Progenitor cell of endocrine pancreas (in vitro differentiated cells): Measurements from ENCODE around the gene KRT38. TPM values are rescaled to one million over a fixed set of nuclear protein-coding genes. Genes with fewer than 3 reads are reported as not detected.

Experiments used
- DNase-seq: peaks from one replicate; pipeline ENCODE4 v3.0.0; 2021; ENCODE audit warnings: low spot score; ENCODE audit not compliant: unreplicated experiment
- H3K27ac Mint-ChIP-seq: 2 replicates; pipeline ENCODE4 v1.8.0; 2021; ENCODE audit warnings: mild to moderate bottlenecking, moderate library complexity, mixed read lengths
- H3K27me3 Mint-ChIP-seq: 2 replicates; pipeline ENCODE4 v1.8.0; 2021; ENCODE audit warnings: mixed read lengths
- H3K36me3 Mint-ChIP-seq: 2 replicates; pipeline ENCODE4 v1.8.0; 2022; ENCODE audit warnings: mixed read lengths; ENCODE audit not compliant: insufficient read depth
- H3K4me1 Mint-ChIP-seq: 2 replicates; pipeline ENCODE4 v1.8.0; 2021; ENCODE audit warnings: low read depth, mixed read lengths
- H3K4me3 Mint-ChIP-seq: 2 replicates; pipeline ENCODE4 v1.8.0; 2021; ENCODE audit warnings: low read depth, mild to moderate bottlenecking, moderate library complexity, mixed read lengths
- H3K9me3 Mint-ChIP-seq: 2 replicates; pipeline ENCODE4 v1.8.0; 2021; ENCODE audit warnings: low read depth, mixed read lengths
- total RNA-seq: library from RNA; stranded (reverse); gene quantifications from 2 replicates; pipeline ENCODE4 v1.2.1, GENCODE V29; 2021
- TF ChIP-seq, protein P1 (sequence below): fragments of 200-600 bp; sonication (generic); IDR thresholded peaks from one replicate; pipeline ENCODE4 v1.5.0; 2021; ENCODE audit warnings: antibody characterized with exemption, mild to moderate bottlenecking; ENCODE audit not compliant: unreplicated experiment

KRT38 gene
- total RNA-seq, 1 donor from 2014 or later = not detected

DNA sequence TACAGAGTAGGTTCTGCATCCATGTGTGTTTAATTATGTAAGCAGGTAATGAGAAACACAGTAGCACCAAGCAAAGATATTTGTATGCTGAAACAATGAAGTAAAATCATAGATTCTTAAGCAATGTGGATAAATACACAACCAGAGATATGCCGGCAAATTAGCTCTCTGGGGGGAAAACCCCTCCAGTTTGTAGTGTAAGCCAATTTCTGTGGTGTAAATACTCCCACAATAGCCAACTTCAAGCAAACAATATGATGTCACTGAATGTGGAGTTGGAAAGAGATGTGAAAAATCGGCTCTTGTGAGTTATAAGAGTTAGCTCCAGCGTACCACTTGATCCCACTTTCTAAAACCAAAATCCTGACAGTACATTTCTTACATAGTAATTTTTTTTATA is 3.9 kb upstream of the KRT38 start:
- DNase-seq = no peak
- Mint-ChIP-seq H3K27me3 (peaks cover 27% of the 10 kb centered on the region), H3K4me3 (no peak overlapping the region), H3K27ac (no peak overlapping the region), H3K4me1 (no peaks in the 10 kb centered on the region), H3K36me3 (no peaks in the 10 kb centered on the region), H3K9me3 (no peaks in the 10 kb centered on the region)
- TF ChIP-seq, protein P1, sequence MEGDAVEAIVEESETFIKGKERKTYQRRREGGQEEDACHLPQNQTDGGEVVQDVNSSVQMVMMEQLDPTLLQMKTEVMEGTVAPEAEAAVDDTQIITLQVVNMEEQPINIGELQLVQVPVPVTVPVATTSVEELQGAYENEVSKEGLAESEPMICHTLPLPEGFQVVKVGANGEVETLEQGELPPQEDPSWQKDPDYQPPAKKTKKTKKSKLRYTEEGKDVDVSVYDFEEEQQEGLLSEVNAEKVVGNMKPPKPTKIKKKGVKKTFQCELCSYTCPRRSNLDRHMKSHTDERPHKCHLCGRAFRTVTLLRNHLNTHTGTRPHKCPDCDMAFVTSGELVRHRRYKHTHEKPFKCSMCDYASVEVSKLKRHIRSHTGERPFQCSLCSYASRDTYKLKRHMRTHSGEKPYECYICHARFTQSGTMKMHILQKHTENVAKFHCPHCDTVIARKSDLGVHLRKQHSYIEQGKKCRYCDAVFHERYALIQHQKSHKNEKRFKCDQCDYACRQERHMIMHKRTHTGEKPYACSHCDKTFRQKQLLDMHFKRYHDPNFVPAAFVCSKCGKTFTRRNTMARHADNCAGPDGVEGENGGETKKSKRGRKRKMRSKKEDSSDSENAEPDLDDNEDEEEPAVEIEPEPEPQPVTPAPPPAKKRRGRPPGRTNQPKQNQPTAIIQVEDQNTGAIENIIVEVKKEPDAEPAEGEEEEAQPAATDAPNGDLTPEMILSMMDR = no peak

DNA sequence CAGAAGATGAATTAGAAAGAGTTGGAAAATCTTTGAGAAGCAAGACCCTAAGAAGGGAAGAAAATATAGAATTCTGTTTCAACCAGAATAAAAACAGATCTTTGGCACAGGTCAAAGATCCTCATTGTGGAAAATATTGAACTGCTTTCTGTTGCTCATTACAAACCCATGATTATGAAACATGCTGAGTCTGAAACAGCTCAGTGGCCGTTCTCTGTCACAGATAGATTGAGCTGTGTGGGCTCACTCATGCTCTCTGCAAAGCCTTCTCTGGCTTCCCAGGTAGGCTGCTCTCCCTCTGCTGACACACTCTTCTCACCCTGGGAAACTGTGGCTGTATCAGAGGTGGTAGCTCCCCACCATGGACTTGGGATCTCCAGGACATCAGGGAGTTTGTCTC is 3.4 kb upstream of the KRT38 start:
- DNase-seq = no peak
- no peaks in the 10 kb centered on the region for H3K9me3 Mint-ChIP-seq
- no peaks in the 10 kb centered on the region for H3K4me1 Mint-ChIP-seq
- TF ChIP-seq, protein P1 = no peak
- no peak overlapping the region for H3K27ac Mint-ChIP-seq
- H3K27me3 Mint-ChIP-seq = peaks cover 31% of the 10 kb centered on the region
- no peaks in the 10 kb centered on the region for H3K36me3 Mint-ChIP-seq
- H3K4me3 Mint-ChIP-seq = no peak overlapping the region

DNA sequence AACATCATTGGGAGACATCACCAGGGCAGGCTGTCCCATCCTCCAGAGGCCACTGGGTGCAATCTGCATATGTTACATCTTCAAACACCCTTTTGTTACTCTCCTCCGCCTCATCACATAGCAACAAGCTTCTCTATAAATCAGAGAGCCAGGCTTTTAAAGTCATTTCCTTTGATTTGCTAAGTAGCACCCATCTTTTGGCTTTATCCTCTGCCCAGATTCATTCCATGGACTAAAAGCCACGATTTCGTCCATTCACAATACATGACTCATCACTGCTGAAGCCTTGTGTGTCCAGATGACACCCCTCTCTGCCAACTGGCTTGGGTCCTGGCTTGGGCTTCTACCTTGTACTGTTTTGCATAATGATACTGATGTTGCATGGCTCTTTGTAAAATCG is 2.0 kb upstream of the KRT38 start:
- Mint-ChIP-seq H3K9me3 (no peaks in the 10 kb centered on the region), H3K4me3 (no peak overlapping the region), H3K27me3 (peaks cover 32% of the 10 kb centered on the region), H3K27ac (no peak overlapping the region), H3K36me3 (no peaks in the 10 kb centered on the region), H3K4me1 (no peaks in the 10 kb centered on the region)
- no peak for DNase-seq
- TF ChIP-seq, protein P1 = no peak

DNA sequence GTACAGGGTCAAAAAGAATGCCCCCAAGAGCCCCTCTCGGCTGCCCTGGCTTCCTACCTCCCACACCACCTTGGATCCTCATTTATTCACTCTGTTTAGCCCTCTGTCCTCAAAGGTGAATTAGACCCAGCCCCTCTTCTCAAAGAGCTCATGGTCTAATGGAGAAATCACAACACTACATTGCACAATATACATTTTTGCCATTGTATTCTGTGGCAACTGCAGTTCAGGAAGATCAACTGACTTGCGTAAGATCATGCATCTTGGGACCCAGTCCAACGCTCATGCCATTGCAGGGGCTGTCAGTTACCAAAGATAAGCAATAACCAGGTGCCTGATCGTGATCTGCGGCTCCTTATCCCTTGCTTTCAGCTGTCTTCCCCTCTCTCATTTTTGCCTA is 1.4 kb downstream of the KRT38 start:
- no peaks in the 10 kb centered on the region for H3K36me3 Mint-ChIP-seq
- no peaks in the 10 kb centered on the region for H3K9me3 Mint-ChIP-seq
- H3K4me3 Mint-ChIP-seq = no peak overlapping the region
- H3K4me1 Mint-ChIP-seq = no peaks in the 10 kb centered on the region
- DNase-seq = no peak
- peak overlapping the region; percentile 28 for H3K27ac Mint-ChIP-seq
- TF ChIP-seq, protein P1 = no peak
- H3K27me3 Mint-ChIP-seq = peaks cover 49% of the 10 kb centered on the region

DNA sequence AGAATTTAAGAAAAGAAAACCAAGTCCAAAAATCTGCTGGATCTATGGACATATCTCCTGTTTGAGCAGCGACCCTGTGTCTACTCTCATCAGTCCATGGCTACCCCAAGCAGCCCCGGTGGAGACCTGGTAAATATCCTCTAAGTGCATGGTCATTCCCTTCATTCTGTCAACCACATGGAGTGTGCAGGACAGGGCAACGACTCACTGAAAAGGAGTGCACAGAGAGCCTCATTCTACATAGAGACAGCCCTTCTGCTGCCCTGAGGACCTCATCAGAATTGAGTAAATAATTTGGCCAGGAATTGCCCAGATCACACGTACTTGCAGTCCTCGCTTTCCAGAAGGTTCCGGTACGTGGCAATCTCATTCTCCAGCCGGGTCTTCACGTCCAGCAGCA is 3.0 kb downstream of the KRT38 start:
- DNase-seq = no peak
- Mint-ChIP-seq H3K27ac (no peak overlapping the region), H3K4me3 (no peak overlapping the region), H3K4me1 (no peaks in the 10 kb centered on the region), H3K27me3 (peaks cover 47% of the 10 kb centered on the region), H3K36me3 (no peaks in the 10 kb centered on the region), H3K9me3 (no peaks in the 10 kb centered on the region)
- TF ChIP-seq, protein P1 = no peak
